H1 (cell line): Measurements from ENCODE around the gene OGDH. TPM values are rescaled to one million over a fixed set of nuclear protein-coding genes. Genes with fewer than 3 reads are reported as not detected.

Experiments used
- CTCF ChIA-PET: fragments of 300-600 bp; sonication (Branson Sonifier 250); formaldehyde crosslinking; loops from one replicate; lab custom pipeline; 2021; ENCODE audit not compliant: partially characterized antibody; lab: Charles Lee
- POLR2A ChIA-PET: fragments of 300-600 bp; sonication (Branson Sonifier 250); formaldehyde crosslinking; loops from one replicate; lab custom pipeline; 2021; ENCODE audit warnings: inconsistent platforms; ENCODE audit not compliant: partially characterized antibody; lab: Charles Lee
- DNase-seq, 2 experiments: peaks; one replicate each; pipeline versions ENCODE4 v3.0.0 to v3.0.0-alpha.2; 2010 to 2022; ENCODE audit warnings: low spot score in 2 of 2, low read depth in 1 of 2, mixed read lengths in 1 of 2
- FAIRE-seq: peaks from 2 replicates; lab custom pipeline; 2011; peaks lifted over from hg19 to GRCh38; lab: Jason Lieb, UNC
- H2AFZ ChIP-seq: 2 replicates; pipeline ENCODE4 v1.8.1; 2012; ENCODE audit warnings: low read length, inconsistent platforms
- H2AK5ac ChIP-seq: 2 replicates; pipeline ENCODE4 v1.6.1; 2013; ENCODE audit warnings: low read depth, low read length
- H2BK120ac ChIP-seq: replicated peaks from 2 replicates; pipeline ENCODE3; 2013; ENCODE audit warnings: low read depth, low read length, inconsistent platforms
- H2BK12ac ChIP-seq: 2 replicates; pipeline ENCODE4 v1.6.1; 2013; ENCODE audit warnings: low read depth, low read length
- H2BK15ac ChIP-seq: 2 replicates; pipeline ENCODE4 v1.6.1; 2013; ENCODE audit warnings: low read length
- H2BK20ac ChIP-seq: 2 replicates; pipeline ENCODE4 v1.6.1; 2013; ENCODE audit warnings: low read length
- H2BK5ac ChIP-seq: 2 replicates; pipeline ENCODE4 v1.6.1; 2013; ENCODE audit warnings: low read depth, low read length
- H3K14ac ChIP-seq: 2 replicates; pipeline ENCODE4 v1.6.1; 2013; ENCODE audit warnings: inconsistent platforms; ENCODE audit not compliant: insufficient read length
- H3K18ac ChIP-seq: 2 replicates; pipeline ENCODE4 v1.6.1; 2013; ENCODE audit warnings: low read length; ENCODE audit errors: extremely low read depth
- H3K23ac ChIP-seq: 2 replicates; pipeline ENCODE4 v1.6.1; 2013; ENCODE audit warnings: inconsistent platforms; ENCODE audit not compliant: insufficient read length
- H3K23me2 ChIP-seq: 2 replicates; pipeline ENCODE4 v1.6.1; 2013; ENCODE audit warnings: low read depth, low read length
- H3K27ac ChIP-seq: 2 replicates; pipeline ENCODE4 v1.6.1; 2011; ENCODE audit warnings: low read depth, low read length, inconsistent platforms
- H3K27me3 ChIP-seq, 4 experiments: replicated peaks in 1 of 4; 1 replicate in 1 of 4; 2 replicates in 3 of 4; pipeline versions ENCODE4 v1.6.1 to v1.8.1; 2011 to 2013; ENCODE audit warnings: low read length in 3 of 4, mild to moderate bottlenecking in 3 of 4, inconsistent platforms in 2 of 4, mixed read lengths in 2 of 4, moderate library complexity in 1 of 4; ENCODE audit not compliant: control insufficient read depth in 3 of 4, insufficient read depth in 3 of 4; ENCODE audit errors: extremely low read depth in 1 of 4
- H3K36me3 ChIP-seq, 4 experiments: 2 replicates each; pipeline versions ENCODE4 v1.6.1 to v1.8.1; 2011 to 2013; ENCODE audit warnings: mild to moderate bottlenecking in 4 of 4, low read length in 3 of 4, moderate library complexity in 2 of 4, control low read depth in 1 of 4, inconsistent platforms in 1 of 4; ENCODE audit not compliant: insufficient read depth in 4 of 4, control insufficient read depth in 2 of 4
- H3K4ac ChIP-seq: replicated peaks from 2 replicates; pipeline ENCODE3; 2013; ENCODE audit warnings: low read length, low read depth, mixed read lengths, inconsistent platforms; ENCODE audit not compliant: insufficient read length
- H3K4me1 ChIP-seq, 4 experiments: replicated peaks in 1 of 4; 1 replicate in 1 of 4; 2 replicates in 3 of 4; pipeline versions ENCODE4 v1.6.1 to v1.8.1; 2011 to 2013; ENCODE audit warnings: low read length in 3 of 4, inconsistent platforms in 2 of 4, mixed read lengths in 1 of 4; ENCODE audit not compliant: insufficient read depth in 4 of 4, control insufficient read depth in 3 of 4
- H3K4me2 ChIP-seq, 2 experiments: 2 replicates each; pipeline versions ENCODE4 v1.6.1 to v1.8.1; 2011 to 2013; ENCODE audit warnings: low read depth in 2 of 2, low read length in 2 of 2, control low read depth in 1 of 2, inconsistent platforms in 1 of 2, mild to moderate bottlenecking in 1 of 2; ENCODE audit not compliant: insufficient read depth in 1 of 2
- H3K4me3 ChIP-seq, 4 experiments: fragments of 200-600, 300-600 bp in 1 of 4; sonication (generic), shearing (Covaris generic), sonication (Bioruptor Twin) in 1 of 4; 2 replicates each; pipeline versions ENCODE4 v1.5.1 to v1.8.1; 2011 to 2016; ENCODE audit warnings: low read length in 4 of 4, low read depth in 3 of 4, control low read depth in 2 of 4, inconsistent platforms in 2 of 4, mild to moderate bottlenecking in 2 of 4, mixed read lengths in 1 of 4, moderate library complexity in 1 of 4; ENCODE audit not compliant: insufficient read depth in 2 of 4; ENCODE audit errors: extremely low read depth in 1 of 4
- H3K56ac ChIP-seq: replicated peaks from 2 replicates; pipeline ENCODE3; 2013; ENCODE audit warnings: low read depth, mild to moderate bottlenecking, mixed read lengths, low read length, inconsistent platforms; ENCODE audit not compliant: insufficient read length
- H3K79me1 ChIP-seq: 2 replicates; pipeline ENCODE4 v1.6.1; 2013; ENCODE audit warnings: low read depth, low read length, control low read depth
- H3K79me2 ChIP-seq, 2 experiments: 2 replicates each; pipeline versions ENCODE4 v1.6.1 to v1.8.1; 2012 to 2013; ENCODE audit warnings: low read length in 2 of 2, mild to moderate bottlenecking in 2 of 2, inconsistent platforms in 1 of 2; ENCODE audit not compliant: insufficient read depth in 2 of 2, control insufficient read depth in 1 of 2
- H3K9ac ChIP-seq, 4 experiments: replicated peaks in 1 of 4; 1 replicate in 1 of 4; 2 replicates in 3 of 4; pipeline versions ENCODE4 v1.6.1 to v1.8.1; 2011 to 2013; ENCODE audit warnings: low read depth in 3 of 4, low read length in 3 of 4, control low read depth in 2 of 4, mild to moderate bottlenecking in 2 of 4, moderate library complexity in 2 of 4, inconsistent platforms in 1 of 4; ENCODE audit errors: extremely low read depth in 1 of 4
- H3K9me3 ChIP-seq, 2 experiments: 2 replicates each; pipeline versions ENCODE4 v1.6.1 to v1.8.1; 2012 to 2013; ENCODE audit warnings: mild to moderate bottlenecking in 2 of 2, moderate library complexity in 2 of 2, control low read depth in 1 of 2, inconsistent platforms in 1 of 2, low read depth in 1 of 2, low read length in 1 of 2, mixed read lengths in 1 of 2; ENCODE audit not compliant: insufficient read depth in 2 of 2
- H4K20me1 ChIP-seq, 2 experiments: replicated peaks in 1 of 2; 2 replicates each; pipeline versions ENCODE3 to v1.8.1; 2011 to 2013; ENCODE audit warnings: inconsistent platforms in 2 of 2, low read length in 2 of 2, mild to moderate bottlenecking in 1 of 2; ENCODE audit not compliant: insufficient read depth in 2 of 2, control insufficient read depth in 1 of 2
- H4K5ac ChIP-seq: 2 replicates; pipeline ENCODE4 v1.6.1; 2013; ENCODE audit warnings: low read length, low read depth, mixed read lengths, inconsistent platforms; ENCODE audit not compliant: insufficient read length
- H4K8ac ChIP-seq: 2 replicates; pipeline ENCODE4 v1.8.0; 2013; ENCODE audit warnings: mild to moderate bottlenecking, moderate library complexity, low read length, inconsistent platforms; ENCODE audit not compliant: insufficient read depth; ENCODE audit errors: extremely low read depth
- H4K91ac ChIP-seq: replicated peaks from 2 replicates; pipeline ENCODE3; 2013; ENCODE audit warnings: low read length, mixed read lengths, inconsistent platforms; ENCODE audit not compliant: insufficient read length
- TEAD4 ChIP-seq: IDR thresholded peaks from 2 replicates; pipeline ENCODE4 v1.6.1; 2012; ENCODE audit warnings: low read depth, low read length, inconsistent platforms, mixed read lengths
- WGBS, 2 experiments: shearing (Covaris generic) in 1 of 2; methylation state at CpG; one replicate each; pipeline versions ENCODE4 v1.1.6 to v1.1.7; 2013 to 2015; ENCODE audit warnings: low lambda C conversion rate in 2 of 2, mixed read lengths in 2 of 2, inconsistent platforms in 1 of 2, low coverage in 1 of 2, missing lambda C conversion rate in 1 of 2; ENCODE audit not compliant: insufficient replicate concordance in 2 of 2, insufficient coverage in 1 of 2, insufficient read length in 1 of 2; ENCODE audit errors: extremely low coverage in 1 of 2, missing lambda C conversion rate in 1 of 2; 5-methylcytosine and 5-hydroxymethylcytosine counted together
- polyA plus RNA-seq, 7 experiments: library from polyadenylated mRNA; depleted of rRNA in 3 of 7; stranded (reverse) in 5 of 7; unstranded in 2 of 7; fragments of >200 nt in 5 of 7; fragments of 200-250 nt in 2 of 7; gene quantifications; 1 replicate in 5 of 7; 2 replicates in 1 of 7; 4 replicates in 1 of 7; pipeline versions ENCODE4 v1.2.1 to v1.2.3, GENCODE V29; 2011 to 2013; ENCODE audit warnings: missing spikeins in 2 of 7, mixed read lengths in 2 of 7
- total RNA-seq: library from RNA; stranded (reverse); fragmentation: NEBNext Ultra II Directional; extraction: Animal tissue kit (Norgen Biotek cat#: 25700); gene quantifications from 2 replicates; pipeline ENCODE4 v1.2.1, GENCODE V29; 2021

OGDH gene
- total and polyA plus RNA-seq, 2 of the 8 experiments (the other 6 are each of a cell fraction or from before 2014, with no cell fraction given) = 71.6 to 91.6 TPM

- no peak overlapping the region for H4K91ac ChIP-seq
- H3K36me3 ChIP-seq = peaks cover 0 to 5% (median 0%) of the 10 kb centered on the region in 4 experiments; a peak in 2 of 8 replicates
- no peak overlapping the region for H4K8ac ChIP-seq
- DNase-seq (no peak), FAIRE-seq (no peak)
- H3K18ac ChIP-seq = no peak overlapping the region
- H3K79me2 ChIP-seq = 0 out of 4 replicates have a peak, but pooled peaks cover under 1 to 1% of the 10 kb centered on the region in 2 experiments
- no peak overlapping the region for H2BK15ac ChIP-seq
- no peak overlapping the region for H2BK120ac ChIP-seq
- H2BK20ac ChIP-seq = no peak overlapping the region
- ChIA-PET POLR2A (interaction anchor here (0.6 to 2.2 kb wide), 6 partner anchors 8 to 86 kb away, joined by 3 to 5 read pairs (median 3); no protein-coding TSS in a partner anchor), CTCF (no interaction called here)
- peak overlapping the region; percentile 35 to 52; a peak in 2 of 4 replicates for H3K4me2 ChIP-seq
- no peak overlapping the region for H2AK5ac ChIP-seq
- H3K4me3 ChIP-seq = no peak overlapping the region
- H2BK12ac ChIP-seq = no peak overlapping the region
- H3K56ac ChIP-seq = no peak overlapping the region
- no peaks in the 10 kb centered on the region; the same call in 1 of the 2 replicates for H3K23me2 ChIP-seq
- no peak overlapping the region for H3K4ac ChIP-seq
- no peak overlapping the region for H3K27ac ChIP-seq
- H4K5ac ChIP-seq = no peak overlapping the region
- H3K14ac ChIP-seq = no peak overlapping the region
- no peaks in the 10 kb centered on the region for H3K9me3 ChIP-seq
- peak overlapping the region in 1 of 4 experiments; percentile 44; a peak in 1 of 7 replicates for H3K9ac ChIP-seq
- H3K27me3 ChIP-seq = no peaks in the 10 kb centered on the region
- H3K79me1 ChIP-seq = peaks cover 10% of the 10 kb centered on the region
- no peak overlapping the region for H3K23ac ChIP-seq
- H3K4me1 ChIP-seq = peaks cover 7 to 18% (median 16%) of the 10 kb centered on the region in 4 experiments
- H2AFZ ChIP-seq = no peak overlapping the region
- WGBS, 2 experiments = 51% methylated on average over 6 of the region's 6 CpGs; no CpG with 5 or more reads in 1 of the 2 experiments
- no peak overlapping the region for H2BK5ac ChIP-seq
- H4K20me1 ChIP-seq = peaks cover 3 to 14% of the 10 kb centered on the region in 2 experiments
- TF ChIP-seq TEAD4 = no peak
Measured at GRCh38 chr7:44631458-44632115, 25.2 kb downstream of the OGDH start.
